Smooth muscle cell (in vitro differentiated cells): ENCODE data around the gene SELENOH. TPM values are rescaled to one million over a fixed set of nuclear protein-coding genes. Genes with fewer than 3 reads are reported as not detected.

Source experiments
- DNase-seq: peaks from one replicate; lab custom pipeline; 2025; ENCODE audit not compliant: unreplicated experiment; lab: John Stamatoyannopoulos, UW
- H2AFZ ChIP-seq: fragments of 200-600 bp; sonication (generic); 2 replicates; pipeline ENCODE4 v1.6.0; 2016; ENCODE audit warnings: antibody characterized with exemption, low read depth, mild to moderate bottlenecking
- H3F3A ChIP-seq: fragments of 200-600 bp; sonication (generic); 2 replicates; pipeline ENCODE4 v1.6.0; 2017; ENCODE audit warnings: antibody characterized with exemption, low read depth
- H3K27ac ChIP-seq: fragments of 200-600 bp; sonication (generic); 2 replicates; pipeline ENCODE4 v1.5.1; 2016; ENCODE audit warnings: low read depth, mild to moderate bottlenecking
- H3K27me3 ChIP-seq: fragments of 200-600 bp; sonication (generic); 2 replicates; pipeline ENCODE4 v1.6.1; 2016; ENCODE audit warnings: low read depth, mild to moderate bottlenecking
- H3K36me3 ChIP-seq: fragments of 200-600 bp; sonication (generic); 2 replicates; pipeline ENCODE4 v1.5.1; 2016; ENCODE audit warnings: low read depth
- H3K4me1 ChIP-seq: fragments of 200-600 bp; sonication (generic); 2 replicates; pipeline ENCODE4 v1.5.1; 2016; ENCODE audit warnings: low read depth
- H3K4me2 ChIP-seq: fragments of 200-600 bp; sonication (generic); 2 replicates; pipeline ENCODE4 v1.6.0; 2016; ENCODE audit warnings: mild to moderate bottlenecking
- H3K4me3 ChIP-seq: fragments of 200-600 bp; sonication (generic); 2 replicates; pipeline ENCODE4 v1.5.1; 2016; ENCODE audit warnings: mild to moderate bottlenecking
- H3K79me2 ChIP-seq: fragments of 200-600 bp; sonication (generic); 2 replicates; pipeline ENCODE4 v1.6.0; 2016; ENCODE audit warnings: low read depth, mild to moderate bottlenecking
- H3K9ac ChIP-seq: fragments of 200-600 bp; sonication (generic); 2 replicates; pipeline ENCODE4 v1.6.0; 2016; ENCODE audit warnings: low read depth
- H3K9me3 ChIP-seq: fragments of 200-600 bp; sonication (generic); replicated peaks from 2 replicates; pipeline ENCODE4 v1.5.1; 2016; ENCODE audit warnings: low read depth
- H4K20me1 ChIP-seq: fragments of 200-600 bp; sonication (generic); 2 replicates; pipeline ENCODE4 v1.6.0; 2016; ENCODE audit warnings: low read depth
- CTCF ChIP-seq: fragments of 200-600 bp; sonication (generic); IDR thresholded peaks from 2 replicates; pipeline ENCODE4 v1.5.1; 2017; ENCODE audit warnings: borderline replicate concordance, mild to moderate bottlenecking, antibody characterized with exemption; ENCODE audit not compliant: insufficient read depth, poor library complexity, severe bottlenecking
- WGBS: methylation state at CpG from one replicate; pipeline ENCODE4 v1.1.7; 2016; ENCODE audit warnings: low lambda C conversion rate; 5-methylcytosine and 5-hydroxymethylcytosine counted together
- polyA plus RNA-seq: library from polyadenylated mRNA; unstranded; fragments of >200 nt; fragmentation: Nextera tagmentation; extraction: Ambion mirVana; gene quantifications from 2 replicates; pipeline ENCODE4 v1.2.1, GENCODE V29; 2016
- total RNA-seq: library from RNA; depleted of rRNA; stranded (reverse); fragments of >200 nt; gene quantifications from 2 replicates; pipeline ENCODE4 v1.2.3, GENCODE V29; 2014

SELENOH gene
- total and polyA plus RNA-seq, 2 experiments from 2014 or later: 131 to 141 TPM

DNA sequence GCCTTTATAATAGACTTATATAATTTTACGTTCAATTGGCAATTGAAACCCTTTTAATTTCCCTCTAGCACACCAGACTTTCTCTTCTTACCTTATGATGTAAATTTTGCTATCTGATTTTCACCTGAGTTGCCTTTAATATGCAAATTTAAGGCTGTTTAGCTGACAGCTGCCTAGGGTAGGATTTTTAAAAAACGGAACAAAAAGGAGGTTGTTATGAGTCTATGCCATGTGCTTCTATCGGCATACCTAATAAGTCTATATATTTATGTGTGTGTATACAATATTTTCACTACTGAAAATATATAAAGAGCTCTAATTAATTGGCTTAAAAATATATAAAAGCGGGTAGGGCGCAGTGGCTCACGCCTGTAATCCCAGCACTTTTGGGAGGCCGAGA, 11.8 kb upstream of the SELENOH start:
- 92% methylated on average over 7 of the region's 7 CpGs for WGBS

GRCh38 chr11:57732661-57733060, 8.6 kb upstream of the SELENOH start:
- Histone ChIP-seq H3K79me2 (peaks cover 57% of the 10 kb centered on the region), H2AFZ (no peak overlapping the region), H4K20me1 (peaks cover 37% of the 10 kb centered on the region), H3K9ac (no peak overlapping the region), H3F3A (no peaks in the 10 kb centered on the region), H3K27ac (no peak overlapping the region), H3K4me2 (no peak overlapping the region), H3K36me3 (no peaks in the 10 kb centered on the region), H3K4me3 (no peak overlapping the region), H3K4me1 (no peaks in the 10 kb centered on the region), H3K9me3 (no peaks in the 10 kb centered on the region), H3K27me3 (no peaks in the 10 kb centered on the region)
- no peak for TF ChIP-seq CTCF
- 100% methylated on average over 1 of the region's 1 CpG for WGBS
- DNase-seq: no peak

More for the DNA sequence above, 11.8 kb upstream of the SELENOH start:
- Histone ChIP-seq H3K4me2 (no peak overlapping the region), H3K9ac (no peak overlapping the region), H3K79me2 (peaks cover 80% of the 10 kb centered on the region), H3K27me3 (no peaks in the 10 kb centered on the region), H3K27ac (no peak overlapping the region), H3K4me1 (no peaks in the 10 kb centered on the region), H3F3A (no peaks in the 10 kb centered on the region), H3K36me3 (no peaks in the 10 kb centered on the region), H3K9me3 (no peaks in the 10 kb centered on the region), H2AFZ (no peak overlapping the region), H3K4me3 (no peak overlapping the region), H4K20me1 (peaks cover 51% of the 10 kb centered on the region)
- no peak for DNase-seq
- TF ChIP-seq CTCF: no peak

DNA sequence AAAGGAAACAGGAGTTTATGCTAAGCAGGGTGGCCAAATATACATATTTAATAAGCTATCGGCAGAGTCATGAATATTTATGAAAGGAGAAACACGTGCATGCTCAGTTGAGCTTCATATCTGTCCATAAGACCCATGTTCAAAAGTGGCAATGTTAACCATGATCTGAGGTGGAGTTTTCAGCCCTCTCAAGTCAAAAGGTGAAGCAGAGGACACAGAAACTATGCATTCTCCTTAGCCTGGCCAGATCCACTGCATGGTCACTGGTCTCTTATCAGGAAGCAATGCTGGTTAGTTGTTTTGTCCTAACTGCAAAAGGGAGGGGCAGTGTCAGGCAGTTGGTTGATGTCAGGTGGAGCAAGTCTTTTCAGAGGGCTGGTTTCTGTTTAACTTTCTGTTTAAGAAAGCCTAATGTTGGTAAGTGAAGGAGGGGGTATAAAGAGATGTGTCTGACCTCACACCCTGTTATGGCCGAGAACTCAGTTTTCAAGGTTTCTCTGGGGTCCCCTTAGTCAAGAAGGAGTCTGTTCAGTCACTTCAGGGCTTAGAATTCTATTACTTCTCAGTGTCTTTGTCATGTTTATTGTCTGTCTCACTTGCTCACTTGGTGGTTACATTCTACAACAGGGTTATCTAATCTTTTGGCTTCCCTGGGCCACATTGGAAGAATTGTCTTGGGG, 5.5 kb upstream of the SELENOH start:
- Histone ChIP-seq H3K36me3 (no peaks in the 10 kb centered on the region), H3K27ac (no peak overlapping the region), H3K4me3 (no peak overlapping the region), H4K20me1 (peaks cover 23% of the 10 kb centered on the region), H3K4me1 (no peaks in the 10 kb centered on the region), H3K9ac (no peak overlapping the region), H3F3A (peaks cover 14% of the 10 kb centered on the region), H2AFZ (no peak overlapping the region), H3K27me3 (no peaks in the 10 kb centered on the region), H3K9me3 (no peaks in the 10 kb centered on the region), H3K4me2 (no peak overlapping the region), H3K79me2 (peaks cover 34% of the 10 kb centered on the region)
- DNase-seq: no peak
- TF ChIP-seq CTCF: no peak
- 81% methylated on average over 3 of the region's 3 CpGs for WGBS

- Histone ChIP-seq H3K27me3 (no peaks in the 10 kb centered on the region), H3K36me3 (no peaks in the 10 kb centered on the region), H3K9me3 (no peaks in the 10 kb centered on the region), H3K27ac (peak overlapping the region; percentile 95), H3K4me1 (peaks cover 9% of the 10 kb centered on the region), H4K20me1 (peaks cover 6% of the 10 kb centered on the region), H2AFZ (peak overlapping the region; percentile 66), H3K9ac (peak overlapping the region; percentile 96), H3K79me2 (peaks cover 30% of the 10 kb centered on the region), H3K4me2 (peak overlapping the region; percentile 97), H3F3A (peaks cover 14% of the 10 kb centered on the region), H3K4me3 (peak overlapping the region; percentile 95)
- TF ChIP-seq CTCF: no peak
- no peak for DNase-seq
- WGBS: 4% methylated on average over 10 of the region's 10 CpGs
Observed at GRCh38 chr11:57742087-57742452, 779 bp downstream of the SELENOH start.
